ENCODE data around the gene SOX5. TPM values are rescaled to one million over a fixed set of nuclear protein-coding genes. Genes with fewer than 3 reads are reported as not detected.

SOX5 gene
- total RNA-seq (2022; extraction: Qiagen RNA extraction; ENCODE audit: low read depth) = not detected in 5 replicates

GRCh38 chr12:23949348-23950209 lies at the start of gene SOX5:
TSS of gene SOX5 (minus strand) at chr12:23949670. CDS start at chr12:23949601, 69 bp downstream.

